NCI-H69 (cell line): ENCODE measurements around the gene PACSIN2.
"Not testable (repeated sequence)": the region's sequence is repeated elsewhere in the genome, so short reads cannot be mapped to it uniquely, and the experiment has no call there.

ENCODE experiments used
- DNase-seq: peaks from one replicate; lab custom pipeline; 2025; lab: John Stamatoyannopoulos, UW

PACSIN2 gene

DNA sequence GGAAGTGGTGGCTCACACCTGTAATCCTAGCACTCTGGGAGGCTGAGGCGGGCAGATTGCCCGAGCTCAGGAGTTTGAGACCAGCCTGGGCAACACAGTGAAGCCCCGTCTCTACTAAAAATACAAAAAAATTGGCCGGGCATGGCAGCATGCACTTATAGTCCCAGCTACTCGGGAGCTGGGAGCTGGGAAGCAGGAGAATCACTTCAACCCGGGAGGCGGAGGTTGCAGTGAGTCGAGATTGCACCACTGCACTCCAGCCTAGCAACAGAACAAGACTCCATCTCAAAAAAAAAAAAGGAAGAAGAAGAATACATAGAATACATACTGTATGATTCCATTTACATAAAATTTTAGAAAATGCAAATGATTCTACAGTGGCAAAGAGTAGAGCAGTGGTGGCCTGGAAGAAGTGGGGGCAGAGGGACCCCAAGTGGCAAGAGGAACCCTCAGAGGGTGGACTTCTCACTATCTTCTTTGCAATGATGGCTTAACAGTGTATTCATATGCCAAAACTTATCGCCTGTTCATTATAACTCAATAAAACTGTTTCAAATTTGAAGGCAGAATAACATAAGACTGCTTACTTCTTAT, 22.0 kb downstream of the PACSIN2 start:
- DNase-seq, result no peak

DNA sequence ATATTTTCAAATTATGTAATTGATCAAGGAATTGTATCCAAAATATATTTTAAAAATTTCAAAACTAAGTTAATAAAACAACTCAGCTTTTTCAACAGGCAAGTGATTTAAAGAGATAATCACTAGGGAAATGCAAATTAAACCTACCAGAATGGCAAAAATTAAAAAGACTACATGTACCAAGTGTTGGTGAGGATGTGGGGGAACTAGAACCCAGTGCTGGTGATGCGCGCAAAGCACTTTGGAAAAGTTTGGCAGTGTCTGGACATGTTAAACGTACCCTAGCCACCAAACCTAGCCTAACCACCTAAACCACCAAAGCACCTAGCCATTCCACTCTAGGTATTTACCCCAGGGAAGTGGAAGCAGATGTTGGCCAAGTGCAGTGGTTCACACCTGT, 22.9 kb downstream of the PACSIN2 start:
- no peak for DNase-seq

DNA sequence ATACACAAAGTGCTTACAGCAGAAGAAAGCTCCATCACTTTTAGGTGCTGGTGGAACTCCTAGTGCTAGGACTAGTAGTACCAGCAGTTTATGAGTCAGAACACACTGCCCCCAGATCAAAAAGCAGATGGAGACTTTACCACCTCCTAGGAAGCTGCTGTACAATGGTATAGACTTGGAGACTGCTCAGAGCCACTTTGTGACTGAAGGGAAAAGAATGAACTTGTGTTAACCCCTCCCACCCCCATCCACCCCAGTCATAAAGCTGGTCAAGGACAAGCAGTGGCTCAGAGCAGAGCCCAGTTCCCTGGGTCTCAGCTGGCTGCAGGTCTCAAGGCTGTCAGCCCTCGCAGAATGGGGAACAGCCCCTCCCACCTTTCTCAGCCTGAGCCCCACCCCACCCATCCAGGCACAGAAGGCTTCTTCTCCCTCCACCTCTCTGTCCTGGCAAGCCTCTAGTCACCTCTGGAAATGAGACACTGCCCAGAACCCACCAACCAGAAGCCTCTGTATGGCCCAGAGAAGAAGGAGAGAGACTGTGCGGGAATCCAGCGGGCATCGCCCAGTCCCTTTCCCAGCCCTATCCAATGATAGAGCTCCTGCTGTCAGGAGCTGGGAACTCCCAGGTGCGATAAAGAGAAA, 23.8 kb downstream of the PACSIN2 start:
- DNase-seq, result peak; percentile 17

DNA sequence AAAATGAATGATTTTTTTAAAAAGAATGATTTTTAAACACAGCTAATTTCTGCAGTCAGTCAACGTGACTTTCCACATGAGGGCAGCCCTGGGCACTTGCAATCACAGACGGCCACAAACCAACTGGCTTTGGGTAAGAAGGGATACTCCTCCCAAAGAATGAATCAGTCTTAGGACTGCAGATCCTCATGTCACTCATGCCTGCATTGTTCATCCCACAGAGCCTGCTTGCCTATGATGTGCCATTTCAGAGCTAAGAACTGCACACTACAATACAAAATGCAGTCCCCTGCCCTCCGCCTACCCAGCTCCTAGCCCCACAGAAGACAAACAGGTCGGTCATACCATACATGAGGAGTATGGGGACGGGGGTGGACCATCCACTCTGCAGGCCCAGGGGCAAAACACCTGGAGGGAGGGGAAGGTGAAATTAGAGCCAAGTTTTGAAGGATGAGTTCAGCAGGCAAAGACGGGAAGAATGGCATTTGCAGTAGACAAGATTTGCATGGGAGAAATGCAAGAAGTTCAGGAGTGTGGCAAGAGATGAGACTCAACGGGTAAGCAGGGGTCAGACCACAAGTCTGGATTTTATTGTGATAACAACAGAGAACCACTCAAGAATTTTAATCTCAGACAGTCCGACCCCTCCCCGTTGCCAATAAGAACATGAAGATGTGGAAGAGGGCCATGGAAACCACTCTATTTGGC, 24.7 kb downstream of the PACSIN2 start:
- DNase-seq, result peak; percentile 38

DNA sequence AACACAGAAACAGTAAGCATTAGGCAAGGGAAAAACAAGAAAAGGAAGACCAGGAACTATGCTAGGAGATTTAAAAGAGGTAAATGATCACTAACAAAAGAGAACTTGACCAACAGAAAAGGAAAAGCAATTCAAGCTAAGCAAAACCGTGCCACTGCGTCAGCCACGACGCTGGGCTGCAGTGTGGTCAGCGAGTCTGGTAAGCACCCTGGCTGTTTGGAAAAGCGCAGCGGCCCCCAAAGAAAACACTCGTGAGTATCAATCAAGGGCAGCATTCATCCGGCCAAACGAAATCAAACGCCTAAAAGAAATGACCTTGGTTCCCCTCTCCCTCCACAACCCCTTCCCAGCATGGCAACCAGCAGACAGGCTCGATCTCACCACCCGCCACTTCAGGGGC, 28.8 kb downstream of the PACSIN2 start:
- no peak for DNase-seq

DNA sequence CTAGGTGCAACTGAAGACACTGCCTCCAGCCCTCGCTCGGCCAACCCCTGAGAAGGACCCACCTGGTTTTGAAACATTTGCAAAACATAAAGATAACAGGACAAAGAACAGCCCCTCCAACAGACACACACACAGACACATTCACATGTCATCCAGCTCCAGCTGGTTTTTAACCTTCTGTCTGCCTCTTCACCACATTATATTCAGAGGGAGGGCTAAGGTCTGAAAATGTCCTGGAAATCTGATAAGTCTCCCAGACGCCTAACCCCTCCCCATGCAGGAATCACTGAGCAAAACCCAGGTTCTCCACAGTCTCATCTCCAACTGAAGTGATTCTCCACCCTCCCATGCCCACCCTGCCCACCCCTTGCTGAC, 29.4 kb downstream of the PACSIN2 start:
- no peak for DNase-seq

DNA sequence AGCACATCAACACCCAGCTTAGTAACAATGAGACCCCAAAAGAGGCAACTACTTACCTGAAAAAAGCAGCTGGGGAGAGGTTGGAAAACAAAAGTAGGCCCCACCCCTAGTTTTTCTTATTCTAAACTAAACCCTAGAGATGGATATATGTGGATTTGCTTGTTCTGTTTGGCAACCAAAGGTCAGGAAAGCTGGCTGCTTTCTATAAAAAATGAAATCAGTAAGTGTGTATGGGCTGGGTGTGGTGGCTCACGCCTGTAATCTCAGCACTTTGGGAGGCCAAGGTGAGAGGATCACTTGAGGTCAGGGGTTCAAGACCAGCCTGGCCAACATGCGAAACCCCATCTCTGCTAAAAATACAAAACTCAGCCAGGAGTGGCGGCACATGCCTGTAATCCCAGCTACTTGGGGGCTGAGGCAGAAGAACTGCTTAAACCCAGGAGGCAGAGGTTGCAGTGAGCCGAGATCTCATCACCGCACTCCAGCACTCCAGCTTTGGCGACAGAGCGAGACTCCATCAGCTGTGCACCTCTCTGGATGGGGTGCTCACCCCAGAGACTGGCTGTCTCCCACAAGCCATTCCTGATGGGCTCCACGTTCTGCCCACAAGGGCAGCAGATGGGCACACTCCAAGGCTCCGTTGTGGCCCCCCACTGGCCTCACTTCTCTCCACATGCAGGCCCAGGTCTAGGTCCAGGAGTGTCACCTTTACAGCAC, 30.0 kb downstream of the PACSIN2 start:
- no peak for DNase-seq

DNA sequence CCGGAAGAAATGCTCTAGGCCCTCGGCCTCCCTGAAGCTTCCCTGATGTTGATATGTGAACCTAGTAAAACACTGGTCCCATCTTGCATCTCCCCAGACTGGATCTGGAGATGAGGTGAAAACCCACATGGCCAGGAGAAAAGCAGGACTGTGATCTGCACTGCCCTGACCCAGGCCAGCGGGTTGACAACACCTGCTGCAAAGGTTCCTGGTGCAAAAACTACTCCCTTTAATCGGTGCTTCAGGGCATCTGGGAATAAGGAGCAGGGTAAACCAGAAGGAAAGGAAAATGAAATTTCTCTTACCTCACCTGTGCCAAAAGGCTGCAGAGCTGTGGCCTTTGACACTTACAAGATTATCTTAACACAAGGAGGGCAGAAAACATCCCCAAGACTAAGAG, 30.6 kb downstream of the PACSIN2 start:
- DNase-seq, result no peak

DNA sequence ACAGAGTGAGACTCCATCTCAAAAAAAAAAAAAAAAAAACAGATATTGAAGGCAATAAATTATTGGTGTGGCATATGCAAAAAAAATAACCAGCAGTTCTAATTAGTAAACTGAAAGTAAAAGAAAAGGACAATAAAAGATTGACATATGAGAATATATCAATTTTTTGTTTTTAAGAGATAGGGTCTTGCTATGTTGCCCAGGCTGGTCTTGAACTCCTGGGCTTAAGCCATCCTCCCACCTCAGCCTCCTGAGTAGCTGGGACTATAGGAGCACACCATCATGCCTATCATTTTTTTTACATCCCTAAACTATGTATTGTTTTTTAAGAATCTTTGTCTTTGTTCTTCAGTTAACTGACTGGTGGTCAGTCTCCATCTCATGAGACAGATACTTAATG, 31.5 kb downstream of the PACSIN2 start:
- no peak for DNase-seq

GRCh38 chr22:42979606-42980005, 35.3 kb downstream of the PACSIN2 start:
- DNase-seq, result no peak

GRCh38 chr22:42978453-42979103, 36.4 kb downstream of the PACSIN2 start:
- DNase-seq, result no peak

DNA sequence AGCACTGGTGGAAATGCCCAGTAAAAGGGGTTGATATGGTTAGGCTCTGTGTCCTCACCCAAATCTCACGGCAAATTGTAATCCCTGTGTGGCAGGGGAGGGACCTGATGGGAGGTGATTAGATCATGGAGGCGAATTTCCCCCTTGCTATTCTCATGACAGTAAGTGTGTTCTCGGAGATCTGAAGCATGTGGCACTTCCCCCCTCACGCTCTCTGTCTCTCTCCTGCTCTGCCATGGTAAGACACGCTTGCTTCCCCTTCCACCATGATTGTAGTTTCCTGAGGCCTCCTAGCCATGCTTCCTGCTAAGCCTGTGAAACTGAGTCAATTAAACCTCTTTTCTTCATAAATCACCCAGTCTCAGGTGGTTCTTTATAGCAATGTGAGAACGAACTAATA, 37.4 kb downstream of the PACSIN2 start:
- no peak for DNase-seq

GRCh38 chr22:42976217-42976933, 38.6 kb downstream of the PACSIN2 start:
- peak; percentile 40 for DNase-seq

DNA sequence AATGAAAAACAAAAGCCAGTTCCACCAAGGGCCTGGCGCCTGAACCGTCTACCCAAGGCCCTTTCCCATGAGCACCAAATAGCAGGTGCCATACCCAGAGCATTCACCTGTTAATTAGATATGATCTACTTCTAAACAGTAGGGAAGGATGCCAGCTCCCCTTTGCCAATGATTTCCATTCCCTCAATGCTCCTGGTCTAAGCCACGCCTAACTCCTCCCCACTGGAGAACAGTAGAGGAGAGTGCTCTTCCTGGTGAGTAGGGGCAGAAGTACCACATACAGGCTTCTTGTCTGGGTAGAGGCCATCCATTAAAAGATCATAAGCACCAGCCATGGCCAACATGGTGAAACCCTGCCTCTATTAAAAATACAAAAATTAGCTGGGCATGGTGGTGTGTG, 40.7 kb downstream of the PACSIN2 start:
- DNase-seq, result peak; percentile 61

GRCh38 chr22:42973536-42973881, 41.4 kb downstream of the PACSIN2 start:
- DNase-seq, result no peak

GRCh38 chr22:42972649-42973535, 42.1 kb downstream of the PACSIN2 start:
- DNase-seq, result no peak

GRCh38 chr22:42971473-42971860, 43.5 kb downstream of the PACSIN2 start:
- DNase-seq, result not testable (repeated sequence)

GRCh38 chr22:42970029-42970428, 44.9 kb downstream of the PACSIN2 start:
- peak; percentile 38 for DNase-seq

DNA sequence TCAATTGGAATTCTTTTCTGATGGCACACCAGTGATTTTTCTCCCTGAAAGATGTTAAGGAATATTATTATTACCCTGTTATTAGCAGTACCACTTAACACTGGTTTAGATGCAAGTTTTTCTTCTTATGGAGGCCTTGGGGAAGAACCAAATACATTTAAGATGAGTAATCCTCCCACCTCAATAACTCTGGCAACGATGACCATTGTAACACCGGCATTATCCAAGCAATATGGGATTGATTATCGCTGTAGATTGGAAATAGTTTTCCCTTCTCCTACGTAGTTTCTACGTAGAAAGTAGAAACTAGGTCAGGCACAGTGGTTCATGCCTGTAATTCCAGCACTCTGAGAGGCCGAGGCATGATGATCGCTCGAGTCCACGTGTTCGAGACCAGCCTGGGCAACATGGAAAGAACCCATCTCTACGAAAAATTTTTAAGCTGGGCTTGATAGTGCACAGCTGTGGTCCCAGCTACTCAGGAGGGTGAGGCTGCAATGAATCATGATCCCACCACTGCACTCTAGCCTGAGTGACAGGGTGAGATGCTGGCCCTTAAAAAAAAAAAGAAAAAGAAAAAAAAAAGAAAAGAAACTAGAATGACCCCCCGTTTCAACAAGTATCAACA, 45.5 kb downstream of the PACSIN2 start:
- DNase-seq, result no peak

GRCh38 chr22:42967933-42968332, 47.0 kb downstream of the PACSIN2 start:
- no peak for DNase-seq
